Activated CD4-positive, alpha-beta T cell treated with anti-CD3 and anti-CD28 coated beads, Interleukin-2, amount 50 U/mL, for 16 hours (primary cell): ENCODE measurements around the gene INPP5B.
A peak's percentile ranks its signal among the peaks of the same experiment; 100 is the strongest.
"Not testable (repeated sequence)": the region's sequence is repeated elsewhere in the genome, so short reads cannot be mapped to it uniquely, and the experiment has no call there.

ENCODE experiments used
- DNase-seq: peaks from one replicate; pipeline ENCODE4 v3.0.0-alpha.2; 2020

INPP5B gene

GRCh38 chr1:37947364-37947763 is 511 bp upstream of the INPP5B start:
- no peak for DNase-seq

DNA sequence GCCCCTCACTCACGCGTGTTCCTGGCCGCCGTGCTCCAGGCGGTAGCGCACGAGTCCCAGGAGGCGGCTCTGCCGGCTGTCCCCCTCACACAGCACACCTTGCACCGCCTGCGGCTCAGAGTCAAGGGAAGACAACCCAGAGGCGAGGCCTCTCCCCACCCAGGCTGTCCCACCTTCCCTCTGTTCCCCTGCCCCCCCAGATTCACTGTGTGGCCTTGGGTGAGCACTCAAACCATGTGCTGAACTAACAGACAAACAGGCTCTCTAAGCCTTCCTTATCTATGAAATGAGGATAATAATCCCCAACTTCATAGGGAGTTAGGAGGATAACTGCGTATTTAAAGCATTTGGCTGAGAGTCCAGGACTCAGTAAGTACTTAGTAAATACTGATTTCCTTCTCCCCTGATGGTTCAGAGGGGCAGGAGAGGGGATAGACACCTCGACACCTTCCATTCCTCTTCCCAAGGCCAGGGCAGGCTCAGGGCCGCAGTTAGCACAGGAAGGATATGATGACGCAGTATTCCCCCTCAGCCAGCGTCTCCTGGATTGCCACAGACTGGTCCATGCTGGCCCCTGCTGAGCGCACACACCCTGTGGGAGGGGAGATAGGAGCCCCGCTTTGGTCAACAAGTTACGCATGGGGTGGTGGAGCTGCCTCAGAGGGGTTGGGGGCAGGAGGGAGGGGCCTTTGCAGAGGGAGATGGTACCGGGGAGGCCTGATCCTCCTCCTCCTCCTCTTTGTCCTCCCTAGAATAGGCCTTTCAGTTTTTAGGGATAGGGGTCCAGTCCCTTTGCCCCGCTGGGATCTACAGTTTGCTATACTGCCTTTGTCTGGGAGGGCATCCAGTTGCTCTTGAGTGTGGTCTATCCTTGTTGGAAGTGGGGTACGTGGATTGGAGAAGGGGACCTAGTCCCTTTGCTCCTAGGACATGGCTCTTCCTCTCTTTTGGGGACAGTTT is 830 bp downstream of the INPP5B start:
- DNase-seq = no peak

DNA sequence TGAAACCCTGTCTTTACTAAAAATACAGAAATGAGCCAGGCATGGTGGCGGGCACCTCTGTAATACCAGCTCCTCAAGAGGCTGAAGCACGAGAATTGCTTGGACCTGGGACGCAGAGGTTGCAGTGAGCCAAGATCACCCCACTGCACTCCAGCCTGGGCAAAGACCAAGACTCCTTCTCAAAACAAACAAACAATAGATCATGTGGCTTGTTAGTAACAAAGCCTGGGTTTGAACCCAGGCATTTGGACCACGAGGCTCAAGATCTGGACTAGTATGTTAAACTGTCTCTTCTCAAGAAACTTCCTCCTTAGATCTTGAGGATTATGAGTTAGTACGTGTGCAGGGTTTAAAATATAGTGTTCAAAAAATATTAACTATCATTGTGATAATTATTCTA is 1.6 kb downstream of the INPP5B start:
- DNase-seq = no peak

- no peak for DNase-seq
Observed at GRCh38 chr1:37944816-37945215, 2.0 kb downstream of the INPP5B start.

DNA sequence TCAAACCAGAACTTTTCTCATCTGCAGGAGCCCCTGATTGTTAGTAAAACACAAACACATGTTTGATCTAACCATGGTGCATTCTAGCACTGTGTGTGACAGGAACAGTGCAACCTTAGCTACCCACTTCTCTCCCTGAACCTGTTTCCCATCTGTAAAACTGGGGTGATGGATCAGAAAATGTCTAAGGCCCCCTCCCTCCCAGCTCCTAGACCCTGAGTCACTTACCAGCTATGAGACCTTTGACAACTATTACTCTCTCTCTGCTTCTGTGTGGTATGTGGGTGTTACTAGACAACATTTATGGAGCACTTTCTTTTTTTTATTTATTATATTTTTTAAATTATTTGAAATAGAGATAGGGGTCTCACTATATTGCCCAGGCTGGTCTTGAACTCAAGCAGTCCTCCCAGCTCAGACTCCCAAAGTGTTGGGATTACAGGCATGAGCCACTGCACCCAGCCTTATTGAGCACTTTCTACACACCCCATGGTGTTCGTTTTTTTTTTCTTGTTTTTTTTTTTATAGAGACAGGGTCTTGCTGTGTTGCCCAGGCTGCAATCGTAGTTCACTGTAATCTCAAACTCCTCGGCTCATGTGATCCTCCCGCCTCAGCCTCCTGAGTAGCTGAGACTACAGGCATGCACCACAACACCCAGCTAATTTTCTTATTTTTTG is 2.6 kb downstream of the INPP5B start:
- no peak for DNase-seq

GRCh38 chr1:37940299-37940947 is 6.4 kb downstream of the INPP5B start:
- no peak for DNase-seq

DNA sequence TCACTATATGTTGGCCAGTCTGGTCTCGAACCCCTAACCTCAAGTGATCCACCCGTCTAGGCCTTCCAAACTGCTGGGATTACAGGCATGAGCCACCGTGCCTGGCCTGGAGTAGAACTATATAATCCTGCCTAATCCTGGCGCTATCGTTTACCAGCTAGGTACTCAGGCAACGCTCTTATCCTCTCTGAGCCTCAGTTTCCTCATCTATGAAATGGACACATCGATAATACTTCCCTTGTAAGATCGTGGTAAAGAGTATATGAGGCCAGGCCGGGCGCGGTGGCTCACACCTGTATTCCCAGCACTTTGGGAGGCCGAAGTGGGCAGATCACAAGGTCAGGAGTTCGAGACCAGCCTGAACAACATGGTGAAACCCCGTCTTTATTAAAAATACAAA is 10.1 kb downstream of the INPP5B start:
- not testable (repeated sequence) for DNase-seq

- no peak for DNase-seq
Observed at GRCh38 chr1:37932759-37933158, 14.1 kb downstream of the INPP5B start.

- DNase-seq = peak; percentile 98
Observed at GRCh38 chr1:37931361-37932158, 15.3 kb downstream of the INPP5B start.

- no peak for DNase-seq
Observed at GRCh38 chr1:37931102-37931360, 15.8 kb downstream of the INPP5B start.

DNA sequence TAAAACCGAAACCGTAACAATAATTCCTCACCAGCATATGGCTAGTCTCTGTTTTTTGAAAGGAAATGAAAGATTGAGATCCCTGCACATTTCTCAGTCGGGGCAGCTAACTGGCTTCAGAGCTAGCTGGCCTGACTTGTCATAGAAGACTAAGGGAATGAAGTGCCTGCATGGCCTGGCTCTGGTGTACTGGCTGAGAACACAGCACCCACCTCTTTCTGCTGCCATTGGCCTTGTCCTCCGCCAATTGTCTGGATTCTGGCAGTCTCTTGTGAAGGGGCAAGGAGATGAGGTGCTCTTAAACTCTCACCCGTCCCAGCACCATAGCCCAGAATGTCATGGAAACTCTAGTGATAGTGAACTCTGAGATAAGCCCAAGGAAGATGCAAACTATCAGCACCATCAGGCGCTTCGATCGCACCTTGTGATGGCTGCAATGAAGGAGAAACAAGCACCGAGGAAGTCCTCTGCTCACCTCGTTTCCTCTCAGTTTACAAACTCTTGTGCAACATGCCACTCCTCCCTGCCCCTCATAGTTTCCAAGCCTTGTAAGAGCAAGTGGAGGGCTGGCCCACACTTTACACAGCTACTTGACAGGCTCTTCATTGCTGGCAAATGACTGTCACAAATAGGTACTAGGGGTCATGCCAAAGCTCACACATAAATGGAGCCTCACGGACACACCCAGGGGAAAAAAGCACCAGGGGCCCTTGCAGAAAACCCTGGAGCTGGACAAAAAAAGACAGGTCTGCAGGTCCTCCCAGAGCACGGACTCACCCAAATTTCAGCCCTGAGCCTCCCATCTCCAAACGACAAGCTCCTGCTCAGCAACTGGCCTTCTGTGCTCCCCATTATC is 16.4 kb downstream of the INPP5B start:
- peak; percentile 34 for DNase-seq

DNA sequence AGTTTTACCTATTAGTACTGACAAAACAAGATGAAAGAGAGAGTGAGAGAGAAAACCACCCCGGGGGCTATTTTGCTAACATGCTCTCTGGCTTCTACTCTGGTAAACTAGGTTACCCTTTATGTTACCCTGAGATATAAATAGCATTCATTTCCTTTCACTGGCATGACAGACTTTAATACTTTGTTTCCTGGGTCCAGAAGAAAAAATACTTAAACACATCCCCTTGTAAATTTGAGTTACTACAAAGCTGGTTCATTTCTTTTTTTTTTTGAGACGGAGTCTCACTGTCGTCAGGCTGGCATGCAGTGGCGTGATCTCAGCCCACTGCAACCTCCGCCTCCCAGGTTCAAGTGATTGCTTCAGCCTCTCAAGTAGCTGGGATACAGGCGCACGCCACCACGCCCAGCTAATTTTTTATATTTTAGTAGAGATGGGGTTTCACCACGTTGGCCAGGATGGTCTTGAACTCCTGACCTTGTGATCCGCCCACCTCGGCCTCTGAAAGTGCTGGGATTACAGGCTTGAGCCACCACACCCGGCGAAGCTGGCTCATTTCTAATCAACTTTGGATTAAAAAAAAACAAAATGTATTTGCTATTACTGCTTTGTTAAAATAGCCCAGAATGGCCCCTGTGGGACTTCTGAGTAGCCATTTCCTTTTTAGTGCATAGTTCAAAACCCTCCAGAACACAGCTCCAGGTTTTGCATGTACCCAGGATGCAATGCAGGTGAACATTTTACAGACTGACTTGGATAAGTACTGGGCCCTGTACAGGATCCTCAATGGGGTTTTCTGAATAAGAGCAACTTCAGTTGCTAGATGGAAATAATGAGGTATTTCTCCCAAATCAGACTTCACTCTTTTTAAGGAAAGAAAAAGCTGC is 20.6 kb downstream of the INPP5B start:
- DNase-seq = no peak

DNA sequence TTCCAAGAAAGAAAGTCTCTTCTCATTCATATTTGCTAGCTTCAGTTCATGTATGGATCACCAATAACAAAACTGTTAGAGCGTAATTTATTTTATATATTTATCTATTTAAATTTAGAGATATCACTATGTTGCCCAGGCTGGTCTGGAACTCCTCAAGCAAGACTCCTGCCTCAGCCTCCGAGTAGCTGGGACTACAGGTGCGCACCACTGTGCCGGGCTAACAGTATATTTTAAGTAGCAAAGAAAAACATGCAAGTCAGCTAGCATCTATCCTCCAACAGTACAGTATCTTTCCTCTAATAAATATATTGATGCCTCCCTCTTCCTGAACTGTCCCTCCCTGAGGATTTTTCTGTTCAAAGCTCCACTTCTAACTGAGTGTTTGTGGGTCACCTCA is 21.5 kb downstream of the INPP5B start:
- no peak for DNase-seq

DNA sequence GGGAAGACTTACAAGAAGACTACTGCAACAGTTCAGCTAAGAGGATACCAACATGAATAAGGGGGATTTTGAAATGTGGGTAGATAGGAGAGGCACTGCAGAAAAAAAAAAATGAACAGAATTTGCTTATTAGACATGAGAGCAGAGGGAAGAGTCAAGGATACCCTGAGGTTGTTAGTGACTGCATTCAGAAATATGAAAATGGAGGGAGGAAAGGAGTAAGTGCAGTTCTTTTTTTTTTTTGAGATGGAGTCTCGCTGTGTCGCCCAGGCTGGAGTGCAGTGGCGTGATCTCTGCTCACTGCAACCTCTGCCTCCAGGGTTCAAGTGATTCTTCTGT is 23.3 kb downstream of the INPP5B start:
- no peak for DNase-seq

DNA sequence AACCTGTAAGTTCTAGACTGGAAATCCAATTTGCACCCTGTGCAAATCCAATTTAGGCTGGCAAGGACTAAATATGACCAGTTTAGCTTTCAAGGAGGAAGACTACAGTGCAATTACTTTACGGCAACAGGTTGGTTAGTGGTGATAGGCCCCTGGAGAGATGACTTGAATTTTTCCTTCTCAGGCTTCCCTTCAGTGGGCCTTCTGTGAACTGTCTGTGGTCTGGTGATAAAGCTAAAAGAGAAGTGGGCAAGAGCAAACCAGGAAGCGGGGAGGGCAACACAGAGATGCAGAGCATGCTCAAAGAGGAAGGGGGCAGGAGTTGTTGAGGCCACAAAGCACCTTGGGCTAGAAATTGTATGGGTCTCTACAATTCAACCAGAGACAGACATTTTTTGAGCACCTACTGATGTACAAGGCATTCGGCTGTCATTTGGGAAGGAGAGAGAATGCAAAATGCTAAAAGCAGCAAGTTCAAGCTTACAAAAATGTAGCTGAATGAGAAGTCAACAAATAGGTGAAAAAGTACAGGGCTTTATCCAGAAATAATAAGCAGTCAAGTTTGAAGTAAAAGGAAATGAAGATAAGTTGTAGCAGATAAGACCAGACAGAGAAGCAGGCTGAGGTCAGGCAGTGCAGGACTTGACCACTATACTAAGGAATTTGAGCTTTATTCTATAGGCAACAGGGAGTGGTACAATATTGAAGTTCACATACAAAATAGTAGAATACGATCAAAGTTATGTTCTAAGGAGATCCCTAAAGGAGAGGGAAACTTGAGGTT is 23.9 kb downstream of the INPP5B start:
- no peak for DNase-seq

DNA sequence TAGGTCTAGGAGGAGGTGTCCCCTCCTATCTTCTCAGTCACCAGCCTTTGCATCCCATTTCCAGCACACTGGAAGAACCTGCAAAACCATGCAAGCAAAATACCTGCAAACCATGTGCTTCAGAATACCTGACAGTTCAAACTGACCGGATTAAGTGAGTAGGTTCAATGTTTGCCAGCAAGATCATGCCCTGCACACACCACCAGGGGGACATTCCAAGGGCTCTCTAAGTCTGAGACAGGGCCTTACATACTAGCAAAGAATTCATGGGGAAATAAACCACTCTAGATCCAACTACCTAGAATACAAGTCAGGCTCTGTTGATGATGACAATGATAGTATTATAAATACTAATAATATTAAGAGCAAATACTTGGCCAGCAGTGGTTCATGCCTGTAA is 27.6 kb downstream of the INPP5B start:
- no peak for DNase-seq

DNA sequence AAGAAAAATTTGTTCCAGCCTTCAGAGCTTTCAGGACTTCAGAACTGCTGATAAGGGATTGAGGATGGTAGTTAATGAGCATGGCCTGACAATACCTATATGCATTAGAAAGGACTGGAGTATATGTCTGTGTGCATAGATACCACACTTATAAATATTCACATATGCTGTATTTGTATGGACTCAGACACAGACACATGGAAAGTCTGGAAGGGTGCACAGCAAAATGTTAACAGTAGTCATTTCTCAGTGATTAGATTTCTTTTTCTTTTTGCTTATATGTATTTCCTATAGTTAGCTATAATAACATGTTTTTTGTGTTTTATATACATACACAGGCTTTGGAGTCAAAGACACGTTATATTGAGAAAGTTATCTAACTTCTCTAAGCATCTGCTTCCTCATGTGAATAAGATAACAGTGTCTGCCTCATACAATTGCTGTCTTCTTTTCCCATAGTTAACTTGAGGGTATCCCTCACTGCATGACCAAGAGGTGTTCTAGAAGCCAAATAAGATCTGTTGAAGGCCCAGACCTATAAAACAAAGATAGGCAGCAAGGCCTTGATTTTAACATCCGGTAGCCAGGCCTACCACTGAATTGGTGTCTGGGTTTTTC is 31.3 kb downstream of the INPP5B start:
- no peak for DNase-seq

DNA sequence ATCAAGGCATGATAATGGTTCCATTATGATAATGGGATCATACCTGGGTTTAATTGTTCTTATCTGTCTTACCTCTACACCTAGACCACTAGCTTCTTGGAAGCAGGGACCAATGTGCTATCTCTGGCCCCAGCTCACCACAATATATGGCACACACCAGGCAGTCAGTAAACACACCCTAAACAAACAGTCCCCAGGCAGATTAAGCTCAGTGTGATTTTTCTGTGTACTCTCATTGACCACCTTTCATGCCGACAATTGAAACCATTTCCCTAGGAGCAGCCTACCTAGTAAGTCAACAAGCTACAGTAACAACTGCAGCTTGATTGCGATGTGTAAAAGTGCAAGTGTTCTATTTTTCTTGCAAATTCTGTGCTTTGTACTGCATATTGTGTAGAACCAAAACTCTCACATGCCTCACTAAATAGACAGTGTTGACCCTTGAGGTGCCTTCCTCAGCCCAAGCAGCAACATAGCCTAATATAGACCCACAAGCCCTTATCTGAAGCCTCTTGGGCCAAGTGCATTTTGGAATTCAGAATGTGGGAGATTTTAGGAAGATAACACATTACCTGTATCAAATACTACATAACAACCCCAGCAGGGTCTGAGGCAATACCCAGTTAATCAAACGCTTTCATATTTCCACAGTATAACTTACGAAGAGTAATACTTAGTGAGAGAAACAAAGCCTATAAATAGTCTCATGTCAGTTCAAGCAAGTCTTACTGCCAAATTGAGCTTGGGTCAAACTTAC is 32.0 kb downstream of the INPP5B start:
- no peak for DNase-seq

GRCh38 chr1:37911478-37911877 is 35.4 kb downstream of the INPP5B start:
- DNase-seq = not testable (repeated sequence)
